ENCODE results near the gene UPP1.

UPP1 gene

GRCh38 chr7:48087349-48087748 is 1.7 kb upstream of the UPP1 start:
- FAIRE-seq, result no peak

GRCh38 chr7:48088559-48089045 is 463 bp upstream of the UPP1 start:
- FAIRE-seq, result peak; percentile 67

- no peak for FAIRE-seq
These were observed 1.2 kb downstream of the UPP1 start for GRCh38 chr7:48090095-48090805.

- no peak for FAIRE-seq
These were observed 2.7 kb downstream of the UPP1 start for GRCh38 chr7:48091506-48092433.

- no peak for FAIRE-seq
These were observed 5.8 kb downstream of the UPP1 start for GRCh38 chr7:48094861-48095293.

- FAIRE-seq, result no peak
These were observed 7.2 kb downstream of the UPP1 start for GRCh38 chr7:48096273-48096672.

GRCh38 chr7:48097521-48098231 is 8.6 kb downstream of the UPP1 start:
- FAIRE-seq, result no peak

- FAIRE-seq, result no peak
These were observed 9.8 kb downstream of the UPP1 start for GRCh38 chr7:48098846-48099245.

- FAIRE-seq, result no peak
These were observed 10.7 kb downstream of the UPP1 start for GRCh38 chr7:48099781-48100180.

- no peak for FAIRE-seq
These were observed 12.3 kb downstream of the UPP1 start for GRCh38 chr7:48101352-48101751.

GRCh38 chr7:48101968-48102367 is 12.9 kb downstream of the UPP1 start:
- FAIRE-seq, result no peak

- no peak for FAIRE-seq
These were observed 13.5 kb downstream of the UPP1 start for GRCh38 chr7:48102530-48102929.

GRCh38 chr7:48105045-48105444 is 16.0 kb downstream of the UPP1 start:
- FAIRE-seq, result no peak

- no peak for FAIRE-seq
These were observed 18.0 kb downstream of the UPP1 start for GRCh38 chr7:48106906-48107659.

GRCh38 chr7:48107926-48108472 is 18.9 kb downstream of the UPP1 start:
- FAIRE-seq, result no peak

- FAIRE-seq, result no peak
These were observed 20.1 kb downstream of the UPP1 start for GRCh38 chr7:48108959-48109847.

- FAIRE-seq, result peak; percentile 72
These were observed 21.0 kb downstream of the UPP1 start for GRCh38 chr7:48109848-48110663.

GRCh38 chr7:48110868-48111267 is 21.8 kb downstream of the UPP1 start:
- no peak for FAIRE-seq

- FAIRE-seq, result no peak
These were observed 22.5 kb downstream of the UPP1 start for GRCh38 chr7:48111596-48111995.
